LNCaP clone FGC (cell line): Measurements from ENCODE around the gene IL36B.

Experiments
- DNase-seq: peaks from one replicate; pipeline ENCODE4 v3.0.0-alpha.2; 2011; ENCODE audit warnings: low read depth
- H3K4me3 ChIP-seq: 2 replicates; pipeline ENCODE4 v1.5.1; 2011; ENCODE audit warnings: mild to moderate bottlenecking, low read depth, low read length, control low read depth
- TF ChIP-seq, protein P1 (sequence below): IDR thresholded peaks from 2 replicates; pipeline ENCODE4 v1.5.1; 2012; ENCODE audit warnings: mild to moderate bottlenecking; ENCODE audit not compliant: control insufficient read depth, insufficient read depth; ENCODE audit errors: extremely low read depth

The IL36B gene

DNA sequence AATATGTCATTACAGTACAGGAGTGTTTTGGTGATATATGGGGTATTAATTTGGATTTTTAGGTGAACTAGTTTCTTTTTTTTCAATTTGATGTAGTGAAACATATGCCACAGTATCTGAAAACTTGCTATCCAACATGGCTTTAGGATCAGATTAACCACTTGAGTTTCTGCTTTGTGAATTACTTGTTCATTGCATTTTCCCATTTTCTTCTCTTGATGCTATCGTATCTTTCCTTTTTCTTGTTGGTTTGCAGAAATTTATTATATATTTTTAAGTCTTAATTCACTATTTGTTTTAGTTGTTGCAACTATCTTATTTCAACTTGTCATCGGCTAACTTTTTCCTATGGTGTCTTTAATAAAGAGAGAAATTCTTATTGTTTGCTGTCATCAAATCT is 38.6 kb downstream of the IL36B start:
- TF ChIP-seq, protein P1, sequence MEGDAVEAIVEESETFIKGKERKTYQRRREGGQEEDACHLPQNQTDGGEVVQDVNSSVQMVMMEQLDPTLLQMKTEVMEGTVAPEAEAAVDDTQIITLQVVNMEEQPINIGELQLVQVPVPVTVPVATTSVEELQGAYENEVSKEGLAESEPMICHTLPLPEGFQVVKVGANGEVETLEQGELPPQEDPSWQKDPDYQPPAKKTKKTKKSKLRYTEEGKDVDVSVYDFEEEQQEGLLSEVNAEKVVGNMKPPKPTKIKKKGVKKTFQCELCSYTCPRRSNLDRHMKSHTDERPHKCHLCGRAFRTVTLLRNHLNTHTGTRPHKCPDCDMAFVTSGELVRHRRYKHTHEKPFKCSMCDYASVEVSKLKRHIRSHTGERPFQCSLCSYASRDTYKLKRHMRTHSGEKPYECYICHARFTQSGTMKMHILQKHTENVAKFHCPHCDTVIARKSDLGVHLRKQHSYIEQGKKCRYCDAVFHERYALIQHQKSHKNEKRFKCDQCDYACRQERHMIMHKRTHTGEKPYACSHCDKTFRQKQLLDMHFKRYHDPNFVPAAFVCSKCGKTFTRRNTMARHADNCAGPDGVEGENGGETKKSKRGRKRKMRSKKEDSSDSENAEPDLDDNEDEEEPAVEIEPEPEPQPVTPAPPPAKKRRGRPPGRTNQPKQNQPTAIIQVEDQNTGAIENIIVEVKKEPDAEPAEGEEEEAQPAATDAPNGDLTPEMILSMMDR: no peak
- H3K4me3 ChIP-seq: no peak overlapping the region
- no peak for DNase-seq

DNA sequence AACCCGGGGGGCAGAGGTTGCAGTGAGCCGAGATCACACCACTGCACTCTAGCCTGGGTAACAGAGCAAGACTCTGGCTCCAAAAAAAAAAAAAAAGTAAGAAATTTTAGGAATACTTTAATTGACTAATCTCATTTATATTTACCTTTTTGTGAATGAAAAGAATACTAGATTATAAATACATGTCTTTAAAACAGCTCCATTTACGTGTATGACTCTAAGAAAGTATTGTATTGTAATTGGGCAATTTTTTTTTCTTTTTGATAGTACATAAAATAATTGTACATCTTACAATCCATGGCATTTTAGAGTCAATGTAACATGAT is 39.4 kb downstream of the IL36B start:
- no peak for DNase-seq
- TF ChIP-seq, protein P1: no peak
- H3K4me3 ChIP-seq: no peak overlapping the region

DNA sequence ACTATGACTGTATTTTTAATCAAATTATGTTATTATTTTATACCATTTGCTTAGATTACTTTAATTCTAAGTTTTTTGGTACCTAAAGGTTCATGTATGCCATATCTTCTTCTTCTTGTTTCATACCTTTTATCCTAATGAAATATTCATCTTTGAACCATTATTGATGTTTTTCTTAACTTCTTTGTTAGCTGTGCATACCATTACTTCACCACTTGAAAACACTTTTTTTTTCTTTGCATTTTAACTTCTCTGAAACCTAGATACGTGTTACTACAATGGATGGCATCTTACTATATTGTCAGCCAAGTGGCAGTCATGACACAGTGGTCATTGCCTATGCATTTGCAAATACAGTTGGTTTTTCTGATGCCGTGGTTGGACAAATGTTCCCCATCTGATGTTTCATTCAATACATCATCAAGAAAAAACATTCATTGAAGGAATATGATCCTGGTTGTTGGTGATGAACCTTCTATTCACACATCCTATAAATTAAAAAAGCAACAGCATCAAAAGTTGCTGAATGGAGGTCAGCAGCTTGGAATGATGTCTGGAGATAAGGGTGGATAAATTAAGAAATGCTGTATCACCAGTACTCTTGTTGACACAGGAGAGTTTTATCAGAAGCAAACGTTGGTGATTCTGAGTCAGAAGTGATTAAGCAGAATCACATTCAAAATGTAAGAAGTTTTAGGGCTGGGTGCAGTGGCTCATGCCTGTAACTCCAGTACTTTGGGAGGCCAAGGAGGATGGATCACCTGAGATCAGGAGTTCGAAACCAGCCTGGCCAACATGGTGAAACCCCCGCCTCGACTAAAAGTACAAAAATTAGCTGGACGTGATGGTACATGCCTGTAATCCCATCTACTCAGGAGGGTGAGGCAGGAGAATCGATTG is 40.0 kb downstream of the IL36B start:
- TF ChIP-seq, protein P1: no peak
- no peak overlapping the region for H3K4me3 ChIP-seq
- no peak for DNase-seq

DNA sequence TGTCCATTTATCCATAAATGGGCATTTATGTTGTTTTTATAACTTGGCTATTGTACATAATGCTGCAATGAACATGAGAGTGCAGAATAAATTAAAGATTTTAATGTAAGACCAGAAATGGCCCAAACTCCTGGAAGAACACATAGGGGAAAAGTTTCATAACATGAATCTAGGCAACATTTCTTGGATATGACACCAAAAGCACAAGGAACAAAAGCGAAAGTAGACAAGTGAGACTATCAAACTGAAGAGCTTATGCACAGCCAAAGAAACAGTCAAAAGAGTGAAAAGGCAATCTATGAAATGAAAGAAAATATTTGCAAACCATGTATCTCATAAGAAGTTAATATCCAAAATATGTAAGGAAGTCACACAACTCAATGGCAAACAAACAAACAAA is 41.6 kb downstream of the IL36B start:
- DNase-seq: no peak
- TF ChIP-seq, protein P1: no peak
- H3K4me3 ChIP-seq: no peak overlapping the region

DNA sequence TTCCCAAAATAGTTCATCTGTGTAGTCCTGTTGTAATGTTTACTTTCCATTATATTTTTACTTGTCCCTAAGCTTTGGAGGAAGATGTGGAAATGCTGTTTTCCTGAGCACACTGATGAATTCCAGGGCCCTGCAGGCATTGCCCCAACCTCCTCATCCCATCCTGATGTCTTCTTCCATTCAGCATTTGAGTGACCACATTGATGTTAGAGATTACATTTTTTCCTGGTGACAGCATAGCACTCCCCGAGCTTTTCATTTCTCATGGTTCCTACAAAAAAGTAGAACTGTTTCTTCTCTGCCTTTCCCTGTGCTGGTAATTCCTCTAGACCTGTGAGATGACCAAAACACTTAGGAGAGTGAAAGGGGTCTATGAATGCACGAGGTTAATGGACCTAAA is 42.6 kb downstream of the IL36B start:
- TF ChIP-seq, protein P1: no peak
- DNase-seq: no peak
- H3K4me3 ChIP-seq: no peak overlapping the region

DNA sequence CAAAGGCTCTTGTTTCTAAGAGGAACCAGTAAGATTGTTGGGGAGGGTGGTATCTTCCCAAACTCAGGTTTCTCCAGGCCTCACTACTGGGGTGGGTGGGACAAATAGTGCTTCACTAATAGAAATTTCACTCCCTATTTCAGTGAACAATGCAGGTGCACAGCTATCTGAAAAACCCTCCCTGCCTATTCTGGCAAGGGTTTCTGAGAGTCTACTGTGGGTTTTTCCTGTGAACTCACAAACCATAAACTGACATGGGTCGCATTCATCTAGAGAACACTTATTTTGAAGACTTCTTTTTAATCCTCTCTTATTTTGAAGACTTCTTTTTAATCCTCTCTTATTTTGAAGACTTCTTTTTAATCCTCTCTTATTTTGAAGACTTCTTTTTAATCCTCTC is 43.0 kb downstream of the IL36B start:
- no peak for DNase-seq
- no peak overlapping the region for H3K4me3 ChIP-seq
- TF ChIP-seq, protein P1: no peak

DNA sequence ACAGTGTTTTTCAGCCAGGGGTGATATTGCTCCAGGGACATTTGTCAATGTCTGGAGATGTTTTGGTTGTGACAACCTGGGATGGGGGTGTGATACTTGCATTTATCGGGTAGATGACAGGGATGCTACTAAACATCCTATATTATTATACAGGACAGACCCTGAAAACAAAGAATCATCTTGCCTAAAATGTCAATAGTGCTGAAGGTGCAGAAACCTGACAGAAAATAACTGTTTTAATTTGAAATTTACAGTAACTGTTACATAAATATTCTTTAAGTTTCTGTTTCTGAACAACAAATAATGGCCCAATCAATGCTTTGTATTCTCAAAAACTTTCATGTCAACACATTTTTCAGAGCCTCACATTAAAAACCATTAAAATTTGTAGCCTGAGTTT is 45.4 kb downstream of the IL36B start:
- TF ChIP-seq, protein P1: no peak
- no peak for DNase-seq
- no peak overlapping the region for H3K4me3 ChIP-seq
